Measurements from ENCODE around the gene C1orf122.

C1orf122 gene

GRCh38 chr1:37840711-37841110, 33.1 kb downstream of the C1orf122 start:
- DNase-seq (ENCODE audit: low read depth in 1 of 2, low spot score in 1 of 2) = no peak
- Histone ChIP-seq H3K27ac (replicated peaks) (no peak overlapping the region), H3K27me3 (ENCODE audit: insufficient read depth, poor library complexity, severe bottlenecking) (no peaks in the 10 kb centered on the region), H3K4me3 (replicated peaks; ENCODE audit: insufficient read depth, low read length) (no peak overlapping the region)
- TF ChIP-seq, protein P1, sequence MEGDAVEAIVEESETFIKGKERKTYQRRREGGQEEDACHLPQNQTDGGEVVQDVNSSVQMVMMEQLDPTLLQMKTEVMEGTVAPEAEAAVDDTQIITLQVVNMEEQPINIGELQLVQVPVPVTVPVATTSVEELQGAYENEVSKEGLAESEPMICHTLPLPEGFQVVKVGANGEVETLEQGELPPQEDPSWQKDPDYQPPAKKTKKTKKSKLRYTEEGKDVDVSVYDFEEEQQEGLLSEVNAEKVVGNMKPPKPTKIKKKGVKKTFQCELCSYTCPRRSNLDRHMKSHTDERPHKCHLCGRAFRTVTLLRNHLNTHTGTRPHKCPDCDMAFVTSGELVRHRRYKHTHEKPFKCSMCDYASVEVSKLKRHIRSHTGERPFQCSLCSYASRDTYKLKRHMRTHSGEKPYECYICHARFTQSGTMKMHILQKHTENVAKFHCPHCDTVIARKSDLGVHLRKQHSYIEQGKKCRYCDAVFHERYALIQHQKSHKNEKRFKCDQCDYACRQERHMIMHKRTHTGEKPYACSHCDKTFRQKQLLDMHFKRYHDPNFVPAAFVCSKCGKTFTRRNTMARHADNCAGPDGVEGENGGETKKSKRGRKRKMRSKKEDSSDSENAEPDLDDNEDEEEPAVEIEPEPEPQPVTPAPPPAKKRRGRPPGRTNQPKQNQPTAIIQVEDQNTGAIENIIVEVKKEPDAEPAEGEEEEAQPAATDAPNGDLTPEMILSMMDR (IDR thresholded peaks at IDR 0.05; ENCODE audit: insufficient read depth, low read length) = no peak
- TF ChIP-seq SPI1 (IDR thresholded peaks at IDR 0.05; ENCODE audit: borderline replicate concordance, low read depth) (no peak), GABPA (IDR thresholded peaks at IDR 0.05; ENCODE audit: low read depth) (no peak), POLR2AphosphoS5 (IDR thresholded peaks at IDR 0.05; ENCODE audit: low read depth) (no peak), REST (IDR thresholded peaks at IDR 0.05; ENCODE audit: insufficient replicate concordance, low read depth) (no peak)

DNA sequence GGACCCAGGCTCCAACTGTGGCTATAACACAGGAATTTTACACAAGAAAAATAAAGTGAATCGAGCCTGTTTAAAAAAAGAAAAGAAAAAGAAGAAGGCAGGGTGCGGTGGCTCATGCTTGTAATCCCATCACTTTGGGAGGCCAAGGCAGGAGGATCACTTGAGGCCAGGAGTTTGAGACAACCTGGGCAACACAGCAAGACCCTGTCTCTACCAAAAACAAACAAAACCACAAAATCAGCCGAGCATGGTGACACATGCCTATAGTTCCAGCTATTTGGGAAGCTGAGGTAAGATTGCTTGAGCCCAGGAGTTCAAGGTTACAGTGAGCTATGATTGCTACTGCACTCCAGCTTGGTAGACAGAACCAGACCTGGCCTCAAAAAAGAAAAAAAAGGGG, 34.1 kb downstream of the C1orf122 start:
- H3K27me3 ChIP-seq (ENCODE audit: insufficient read depth, poor library complexity, severe bottlenecking) = no peaks in the 10 kb centered on the region
- no peak overlapping the region for H3K27ac ChIP-seq (replicated peaks)
- TF ChIP-seq SPI1 (IDR thresholded peaks at IDR 0.05; ENCODE audit: borderline replicate concordance, low read depth) = no peak
- no peak for DNase-seq (ENCODE audit: low read depth in 1 of 2, low spot score in 1 of 2)
- H3K4me3 ChIP-seq (replicated peaks; ENCODE audit: insufficient read depth, low read length) = no peak overlapping the region

GRCh38 chr1:37844536-37844935, 36.9 kb downstream of the C1orf122 start:
- H3K27ac ChIP-seq (replicated peaks) = peak overlapping the region; percentile 86
- H3K27me3 ChIP-seq (ENCODE audit: insufficient read depth, poor library complexity, severe bottlenecking) = no peaks in the 10 kb centered on the region
- TF ChIP-seq REST (IDR thresholded peaks at IDR 0.05; ENCODE audit: insufficient replicate concordance, low read depth) (no peak), SPI1 (IDR thresholded peaks at IDR 0.05; ENCODE audit: borderline replicate concordance, low read depth) (no peak), GABPA (IDR thresholded peaks at IDR 0.05; ENCODE audit: low read depth) (no peak), POLR2AphosphoS5 (IDR thresholded peaks at IDR 0.05; ENCODE audit: low read depth) (no peak)
- TF ChIP-seq, protein P1 (IDR thresholded peaks at IDR 0.05; ENCODE audit: insufficient read depth, low read length) = no peak
- H3K4me3 ChIP-seq (replicated peaks; ENCODE audit: insufficient read depth, low read length) = no peak overlapping the region
- DNase-seq (ENCODE audit: low read depth in 1 of 2, low spot score in 1 of 2) = no peak

- no peak overlapping the region for H3K4me3 ChIP-seq (replicated peaks; ENCODE audit: insufficient read depth, low read length)
- peak overlapping the region; percentile 86 for H3K27ac ChIP-seq (replicated peaks)
- no peak for TF ChIP-seq POLR2AphosphoS5 (IDR thresholded peaks at IDR 0.05; ENCODE audit: low read depth)
- TF ChIP-seq GABPA (IDR thresholded peaks at IDR 0.05; ENCODE audit: low read depth) = no peak
- TF ChIP-seq, protein P1 (IDR thresholded peaks at IDR 0.05; ENCODE audit: insufficient read depth, low read length) = no peak
- TF ChIP-seq REST (IDR thresholded peaks at IDR 0.05; ENCODE audit: insufficient replicate concordance, low read depth) = no peak
- no peak for TF ChIP-seq SPI1 (IDR thresholded peaks at IDR 0.05; ENCODE audit: borderline replicate concordance, low read depth)
- H3K27me3 ChIP-seq (ENCODE audit: insufficient read depth, poor library complexity, severe bottlenecking) = no peaks in the 10 kb centered on the region
- DNase-seq (ENCODE audit: low read depth in 1 of 2, low spot score in 1 of 2) = no peak
Observed at GRCh38 chr1:37845049-37845646, 37.6 kb downstream of the C1orf122 start.
